ENCODE measurements around the gene CEP295NL.
A peak's percentile ranks its signal among the peaks of the same experiment; 100 is the strongest.
"Not testable (repeated sequence)": the region's sequence is repeated elsewhere in the genome, so short reads cannot be mapped to it uniquely, and the experiment has no call there.

CEP295NL gene

DNA sequence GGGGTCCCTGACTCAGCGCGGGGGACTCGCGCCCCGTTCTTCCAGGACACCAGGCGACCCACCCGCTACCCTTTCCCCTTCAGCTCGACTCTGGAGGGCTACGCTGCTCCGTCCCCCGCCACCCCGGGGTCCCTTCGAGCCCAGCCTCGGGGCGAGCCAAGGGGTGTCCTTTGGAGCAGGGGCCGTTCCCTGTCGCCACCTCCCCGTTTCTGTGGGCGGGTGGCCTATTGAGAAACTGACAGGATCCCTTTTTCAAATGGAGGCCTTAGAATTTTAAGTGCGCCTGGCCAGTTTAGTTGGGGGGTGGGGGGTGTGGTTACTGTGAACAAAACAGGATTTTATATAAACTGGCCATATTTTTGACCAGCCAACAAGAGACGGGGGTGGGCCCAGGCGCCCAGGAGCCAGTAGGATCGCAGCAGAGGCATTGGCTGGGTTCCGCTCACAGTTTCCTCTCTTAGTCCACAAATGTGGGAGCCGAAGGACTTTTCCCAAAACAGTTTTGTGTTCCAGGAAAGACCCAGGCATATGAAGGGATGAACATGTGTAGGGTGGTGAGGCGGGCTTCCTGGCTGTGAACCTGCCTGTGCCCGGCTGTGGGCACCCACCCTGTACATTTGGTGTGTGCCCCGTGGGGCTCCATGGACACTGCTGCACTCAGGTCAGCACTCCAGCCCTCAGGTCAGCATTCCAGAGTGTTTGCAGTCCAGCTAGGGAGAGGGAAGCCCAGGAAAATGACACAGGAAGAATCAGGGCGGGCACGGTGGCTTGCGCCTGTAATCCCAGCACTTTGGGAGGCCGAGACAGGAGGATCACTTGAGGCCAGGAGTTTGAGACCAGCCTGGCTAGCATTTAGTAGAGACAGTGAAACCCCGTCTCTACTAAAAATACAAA, 22.9 kb upstream of the CEP295NL start:
- DNase-seq, result no peak

GRCh38 chr17:78925234-78925633, 22.2 kb upstream of the CEP295NL start, which contains the start of gene TIMP2:
Gene TIMP2, minus strand, starts transcription at chr17:78925387. Its CDS starts 299 bp downstream, at chr17:78925088.
- peak; percentile 73 to 76 for DNase-seq

DNA sequence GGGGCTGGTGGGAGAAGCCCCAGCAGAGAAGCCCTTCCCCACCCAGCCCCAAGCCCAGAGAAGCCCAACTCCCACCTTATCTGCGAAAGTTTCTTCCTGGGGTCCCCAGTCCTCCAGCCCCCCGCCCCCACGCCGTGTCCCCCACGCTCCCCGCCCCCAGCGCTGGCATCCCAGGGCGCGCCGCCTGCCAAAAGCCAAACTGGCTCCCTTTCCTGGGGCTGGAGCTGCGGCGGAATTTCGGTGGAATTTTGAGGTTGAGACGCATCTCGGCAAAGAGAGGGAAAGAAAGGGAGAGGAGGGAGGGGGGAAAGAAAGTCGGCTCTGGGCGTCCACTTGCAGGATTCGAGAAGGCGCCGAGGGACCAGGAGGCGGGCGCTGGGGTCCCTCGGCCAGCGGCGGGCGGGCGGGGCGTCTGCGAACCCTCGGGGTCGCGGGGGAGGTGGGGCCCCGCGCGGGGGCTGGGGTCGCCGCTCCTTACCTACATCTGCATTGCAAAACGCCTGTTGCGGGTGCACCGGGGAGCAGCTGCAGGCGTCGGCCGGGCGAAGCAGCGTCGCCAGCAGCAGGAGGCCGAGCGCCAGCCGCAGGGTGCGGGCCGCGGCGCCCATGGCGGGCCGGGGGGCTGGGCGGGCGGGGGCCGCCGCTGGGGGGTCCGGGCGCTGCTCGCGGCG, 21.6 kb upstream of the CEP295NL start:
- peak in 1 of 2 experiments; percentile 10 for DNase-seq

DNA sequence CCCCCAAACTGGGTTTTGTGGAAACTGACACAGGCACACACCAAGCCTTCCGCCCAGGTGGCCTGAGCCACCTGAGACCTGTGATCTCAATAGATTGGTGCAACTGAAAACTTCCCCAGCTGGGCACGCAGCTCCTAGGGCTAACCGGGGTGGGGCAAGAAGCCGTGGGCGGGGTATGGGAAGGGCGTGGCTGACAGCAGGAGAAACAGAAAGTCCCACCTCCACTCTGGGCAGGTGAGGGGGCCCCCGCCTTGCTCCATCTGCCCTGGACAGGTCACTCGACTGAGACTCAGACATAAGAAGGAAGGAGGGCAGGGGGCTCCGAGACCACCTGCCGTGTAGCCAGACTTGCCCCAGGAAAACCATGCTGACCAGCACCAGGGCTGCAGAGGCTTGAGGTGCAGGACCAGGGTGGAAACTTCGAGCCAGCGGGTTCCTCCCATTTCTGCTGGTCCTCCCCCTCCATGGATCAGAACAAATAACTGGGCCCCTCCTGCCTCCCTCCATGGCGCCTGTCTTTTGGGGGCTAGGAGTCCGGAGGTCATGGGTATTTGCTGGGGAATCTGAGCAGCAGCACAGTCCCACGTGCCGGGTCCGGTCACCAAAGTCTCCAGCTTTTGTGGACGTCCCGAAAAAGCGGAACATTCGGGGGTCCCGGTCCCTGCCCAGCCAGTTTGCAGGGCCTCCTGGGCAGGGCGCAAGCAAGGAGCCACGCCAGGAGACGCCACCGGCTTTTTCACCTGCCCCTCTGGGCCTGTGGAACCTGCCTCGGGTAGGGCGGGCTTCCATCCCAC, 20.9 kb upstream of the CEP295NL start:
- no peak for DNase-seq

DNA sequence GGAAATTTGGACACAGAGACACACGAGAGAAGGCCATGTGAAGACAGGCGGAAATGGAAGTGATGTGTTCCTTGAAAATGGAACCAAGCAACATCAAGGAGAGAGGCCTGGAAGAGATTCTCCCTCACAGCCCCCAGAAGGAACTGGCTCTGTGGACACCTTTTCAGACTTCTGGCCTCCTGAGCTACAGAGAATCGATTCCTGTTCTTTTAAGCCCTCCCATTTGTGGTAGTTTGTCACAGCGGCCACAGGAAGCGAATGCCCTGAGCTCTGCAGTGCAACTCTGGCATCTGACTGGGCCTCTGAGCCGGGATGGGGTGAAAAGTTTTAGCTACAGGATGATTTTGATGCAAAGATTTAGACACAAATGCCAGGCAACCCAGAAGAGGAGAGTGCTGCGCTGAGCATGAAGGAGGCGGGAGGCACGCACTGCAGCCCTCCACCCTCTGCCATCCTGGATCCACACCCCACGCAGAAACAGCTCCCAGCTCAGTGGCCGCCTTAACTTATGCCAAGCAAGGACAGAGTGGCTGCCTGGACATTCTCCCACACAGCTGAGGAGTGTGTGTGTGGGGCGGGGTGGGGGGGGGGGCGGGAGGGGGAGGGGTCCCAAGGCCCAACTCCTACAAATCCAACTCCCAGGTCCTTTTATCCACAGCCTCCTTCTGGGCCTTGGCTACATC, 20.0 kb upstream of the CEP295NL start:
- DNase-seq, result no peak

DNA sequence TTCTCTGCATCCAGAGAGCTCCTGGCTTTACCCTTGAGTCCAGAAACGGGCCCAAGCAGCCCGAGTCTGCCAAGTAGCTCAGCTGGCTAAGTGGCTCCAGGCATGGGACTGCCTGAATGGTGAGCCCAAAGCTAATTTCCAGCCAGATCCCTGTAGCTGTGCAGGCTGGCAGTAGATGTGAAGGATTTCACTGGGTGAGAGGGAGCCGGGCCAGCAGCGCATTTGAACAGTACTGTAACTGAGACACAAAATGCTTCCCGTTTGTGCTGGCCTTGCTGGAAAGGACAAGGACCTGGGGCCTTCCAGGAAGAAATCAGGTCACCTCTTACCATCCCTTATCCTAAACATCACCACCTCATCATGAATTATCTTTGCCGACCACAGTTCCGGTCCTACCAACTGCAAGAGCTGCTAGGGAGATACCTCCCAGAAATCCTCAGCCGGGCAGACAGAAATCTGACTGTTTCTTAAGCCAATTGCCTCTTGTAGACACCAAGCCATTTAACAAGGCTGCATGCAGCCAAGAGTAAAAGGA, 18.5 kb upstream of the CEP295NL start:
- no peak for DNase-seq

DNA sequence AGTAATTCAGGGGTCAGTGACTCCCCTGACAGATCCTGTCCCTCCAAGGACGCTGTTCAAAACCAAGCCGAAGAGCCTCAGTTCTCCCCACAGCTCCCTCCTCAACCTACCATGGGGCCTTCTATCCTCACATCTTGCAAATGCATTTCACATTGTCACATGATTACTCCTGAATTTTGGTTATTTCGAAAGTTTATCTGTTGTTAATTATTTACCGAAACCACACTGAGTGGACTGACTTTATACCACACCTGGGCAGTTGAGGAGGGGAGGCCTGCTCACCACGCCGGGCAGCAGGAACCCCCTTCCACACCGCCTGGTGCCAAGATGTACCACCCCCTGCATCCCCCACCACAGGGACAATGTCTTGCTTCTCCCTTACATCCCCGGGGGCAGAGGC, 17.5 kb upstream of the CEP295NL start:
- DNase-seq, result no peak

DNA sequence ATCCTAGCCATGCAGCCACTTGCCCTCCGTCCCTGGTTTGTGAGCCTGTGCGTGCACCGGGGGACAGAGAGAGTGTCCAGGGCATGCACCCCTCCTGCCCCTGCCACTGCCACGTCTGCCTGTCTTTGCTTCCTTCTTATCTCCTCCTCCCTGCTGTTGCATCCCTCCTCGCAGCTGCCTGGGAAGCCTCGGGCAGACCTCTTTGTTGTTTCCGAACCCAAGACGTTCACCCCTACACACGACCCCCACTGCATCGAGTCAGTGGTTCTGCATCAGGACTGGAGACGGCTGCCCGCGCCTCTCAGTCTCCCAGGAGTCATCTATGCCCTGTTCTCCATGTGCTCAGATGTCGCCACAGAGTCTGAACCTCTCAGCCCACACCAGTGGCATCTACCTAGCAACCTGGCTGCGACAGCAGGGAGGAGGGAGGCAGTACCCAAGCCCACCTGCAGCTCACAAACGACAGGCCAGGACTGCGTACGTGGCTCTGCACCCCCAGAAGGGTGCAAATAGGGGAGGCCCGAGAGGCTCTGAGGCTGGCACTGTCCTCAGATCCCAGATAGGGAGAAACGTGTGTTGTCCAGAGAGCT, 17.0 kb upstream of the CEP295NL start:
- DNase-seq, result no peak

DNA sequence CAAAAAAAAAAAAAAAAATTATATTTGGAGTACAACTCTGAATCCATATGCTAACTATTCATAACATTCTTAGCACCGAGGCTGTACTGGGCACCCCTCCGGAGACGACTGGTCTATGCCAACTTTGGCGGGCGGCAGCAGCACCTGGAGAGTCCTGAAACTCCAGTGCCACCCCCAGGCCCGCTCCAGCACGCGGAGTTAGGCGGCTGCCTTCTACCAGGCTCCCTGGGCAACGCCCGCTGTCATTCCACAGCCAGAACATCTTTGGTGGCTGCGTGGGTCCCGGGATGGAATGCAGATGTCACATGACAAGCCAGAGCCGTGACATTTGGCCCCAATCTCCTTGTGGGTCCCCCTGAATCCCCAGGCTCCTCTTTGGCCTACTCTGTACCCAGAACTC, 16.0 kb upstream of the CEP295NL start:
- no peak for DNase-seq

GRCh38 chr17:78917451-78918275, 14.7 kb upstream of the CEP295NL start:
- no peak for DNase-seq

DNA sequence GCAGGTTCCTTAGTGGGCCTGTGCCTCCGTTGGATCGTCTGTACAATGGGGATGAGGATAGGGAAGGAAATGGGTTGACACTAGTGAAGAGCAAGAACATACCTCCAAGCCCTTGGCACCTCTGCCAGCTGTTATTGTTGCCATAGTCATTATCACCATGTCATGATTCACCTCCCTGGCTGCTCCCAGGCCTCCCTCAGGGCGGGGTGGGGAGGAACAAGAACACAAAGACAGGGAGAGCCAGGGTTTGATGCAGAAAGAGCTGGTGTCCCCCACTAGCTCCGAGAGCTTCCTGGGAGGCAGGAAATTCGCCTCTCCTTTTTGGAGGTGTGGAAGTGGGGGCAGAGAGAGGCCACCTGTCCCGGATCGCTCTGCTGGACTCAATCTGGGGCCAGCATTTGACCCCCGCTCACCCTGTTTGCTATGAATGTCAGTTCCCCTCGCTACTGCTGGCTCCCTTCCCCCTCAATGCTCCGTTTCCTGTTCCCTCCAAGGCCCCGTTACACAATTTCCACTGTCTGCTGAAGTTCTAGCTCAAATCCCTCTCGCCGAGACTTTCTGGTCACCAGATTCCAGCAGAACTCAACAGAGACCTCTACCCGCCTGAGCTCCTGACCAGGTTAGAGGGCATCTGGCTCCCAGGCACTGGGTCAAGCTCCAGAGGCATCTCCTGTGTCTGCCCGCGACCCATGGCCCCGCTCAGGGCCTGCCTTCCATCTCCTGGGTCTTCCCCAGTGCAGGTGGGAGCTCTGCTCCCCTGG, 13.1 kb upstream of the CEP295NL start:
- no peak for DNase-seq

DNA sequence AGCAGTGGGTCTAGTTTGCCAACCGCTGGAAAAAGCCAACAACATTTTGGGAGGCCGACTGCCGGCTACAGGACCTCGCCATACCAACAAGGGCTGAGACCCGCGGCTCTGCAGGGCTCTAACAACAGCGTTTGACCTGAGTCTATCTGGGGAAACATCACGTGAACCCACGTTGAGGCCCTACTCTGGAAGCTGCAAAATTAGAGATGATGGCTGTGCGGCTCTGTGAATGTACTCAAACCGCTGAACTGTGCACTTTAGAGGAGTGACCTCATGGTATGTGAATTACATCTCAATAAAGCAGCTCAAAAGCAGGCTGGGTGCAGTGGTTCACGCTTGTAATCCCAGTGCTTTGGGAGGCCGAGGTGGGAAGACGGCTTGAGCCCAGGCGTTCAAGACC, 10.1 kb upstream of the CEP295NL start:
- no peak for DNase-seq

DNA sequence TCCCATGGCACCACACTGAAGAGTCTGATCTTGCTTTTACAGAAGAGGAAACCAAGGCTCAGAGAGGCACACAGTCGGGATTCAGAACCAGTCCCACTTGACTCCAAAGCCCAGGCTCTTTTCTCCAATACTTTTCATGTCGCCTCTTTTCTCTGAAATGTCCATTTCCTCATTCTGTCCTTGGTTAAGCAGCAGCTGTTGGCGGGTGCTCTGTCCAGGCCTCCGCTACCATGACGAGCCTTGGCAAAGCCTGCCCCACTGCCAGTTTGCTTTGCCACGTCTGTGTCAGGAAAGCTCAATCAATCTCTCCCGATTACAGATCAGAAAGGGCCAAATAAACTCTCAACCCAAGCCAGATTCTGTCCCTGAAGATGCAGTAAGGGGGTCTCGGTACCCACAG, 9.1 kb upstream of the CEP295NL start:
- DNase-seq, result no peak

- DNase-seq, result not testable (repeated sequence)
These were observed 8.5 kb upstream of the CEP295NL start for GRCh38 chr17:78911543-78911942.

- DNase-seq, result no peak
These were observed 7.7 kb upstream of the CEP295NL start for GRCh38 chr17:78910497-78911284.

DNA sequence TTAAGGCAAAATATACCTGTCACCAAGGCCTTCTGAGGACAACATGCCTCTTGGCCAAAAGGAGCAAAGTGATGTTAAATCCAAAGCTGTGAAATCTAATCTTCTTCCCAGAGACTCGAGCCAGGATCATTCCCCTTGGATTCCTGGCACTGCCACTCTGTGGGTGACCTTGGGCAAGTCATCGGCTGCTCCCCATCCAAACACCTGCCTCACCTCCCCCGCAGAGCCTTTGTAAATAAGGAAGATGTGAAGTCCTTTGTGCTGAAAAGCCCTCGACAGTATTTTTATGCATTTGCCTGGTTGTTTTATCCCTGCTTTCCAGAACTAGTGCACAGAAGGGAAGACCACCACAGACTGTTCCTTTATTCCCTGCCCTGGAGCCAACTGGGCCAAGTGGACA, 5.4 kb upstream of the CEP295NL start:
- no peak for DNase-seq

DNA sequence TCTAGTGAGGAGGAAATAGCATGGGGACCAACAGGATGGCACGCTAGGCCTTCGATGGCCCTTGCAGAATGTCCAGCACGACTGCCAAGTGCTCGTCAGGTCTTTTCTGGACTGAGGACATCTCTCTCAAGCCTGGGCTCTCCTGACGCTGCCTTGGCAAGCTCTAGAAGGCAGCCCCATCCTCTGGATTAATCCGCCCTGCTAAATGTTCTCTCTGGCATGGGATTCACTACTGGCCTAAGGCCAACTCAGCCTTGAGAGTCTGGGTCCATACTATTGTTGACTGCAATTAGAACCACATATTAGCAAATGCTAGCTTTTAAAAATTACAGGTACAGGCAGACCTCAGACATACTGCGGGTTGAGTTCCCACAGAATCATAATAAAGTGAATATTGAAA, 2.5 kb upstream of the CEP295NL start:
- no peak for DNase-seq

DNA sequence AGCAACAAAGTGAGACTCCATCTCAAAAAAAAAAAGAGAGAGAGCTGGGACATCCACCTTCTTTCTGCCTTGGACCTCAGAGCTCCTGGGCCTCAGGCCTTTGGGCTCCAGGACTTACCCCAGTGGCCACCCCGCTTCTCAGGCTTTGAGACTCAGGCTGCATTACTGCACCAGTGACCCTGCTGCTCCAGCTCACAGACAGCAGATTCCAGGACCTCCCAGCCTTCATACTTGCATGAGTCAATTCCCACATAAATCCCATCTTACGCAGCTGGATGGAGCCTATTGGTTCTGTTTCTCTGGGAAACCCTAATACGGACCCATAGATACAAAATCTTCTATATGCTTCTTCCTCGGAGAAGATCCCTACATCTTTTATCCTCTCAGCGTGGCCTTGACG, 2.1 kb upstream of the CEP295NL start:
- no peak for DNase-seq

DNA sequence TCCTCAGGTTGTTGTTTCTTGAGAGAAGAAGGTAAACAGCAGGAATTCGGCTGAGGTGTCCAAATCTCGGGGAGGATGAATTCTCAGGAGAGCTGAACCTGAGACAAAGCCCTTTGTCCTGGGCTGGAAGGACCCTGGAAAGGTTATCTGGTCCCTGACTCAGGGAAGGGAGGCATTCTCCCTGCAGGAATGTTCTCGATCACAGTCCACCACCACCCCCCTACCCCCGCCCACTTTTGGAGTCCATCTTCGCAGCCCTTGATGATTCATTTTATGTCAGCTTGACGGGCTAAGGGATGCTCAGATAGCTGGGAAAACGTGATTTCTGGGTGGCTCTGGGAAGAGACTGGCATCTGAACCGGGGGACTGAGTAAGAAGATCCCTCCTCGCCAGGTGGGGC, 1.4 kb upstream of the CEP295NL start:
- no peak for DNase-seq

GRCh38 chr17:78902231-78902630, 770 bp downstream of the CEP295NL start:
- DNase-seq, result not testable (repeated sequence)

Measured in NCI-H1930 (cell line).